Measurements from ENCODE around the gene ZNF318.
A peak's percentile ranks its signal among the peaks of the same experiment; 100 is the strongest.
"Not testable (repeated sequence)": the region's sequence is repeated elsewhere in the genome, so short reads cannot be mapped to it uniquely, and the experiment has no call there.

Gene ZNF318

GRCh38 chr6:43373252-43373875 lies 3.9 kb upstream of the ZNF318 start:
- Histone ChIP-seq H3K4me1 (ENCODE audit: control insufficient read depth in 1 of 2, insufficient read depth in 2 of 2, low read length in 2 of 2) (peaks cover 6 to 7% of the 10 kb centered on the region in 2 experiments), H4K12ac (ENCODE audit: low read depth, low read length) (no peak overlapping the region), H3K79me1 (ENCODE audit: low read length) (peaks cover 11% of the 10 kb centered on the region), H3K9me3 (ENCODE audit: insufficient read depth, low read depth, low read length) (no peaks in the 10 kb centered on the region), H4K8ac (ENCODE audit: low read depth, low read length) (no peak overlapping the region), H3K23ac (ENCODE audit: low read length) (no peak overlapping the region), H3K4me2 (ENCODE audit: low read length) (no peak overlapping the region), H3K18ac (ENCODE audit: low read length) (no peak overlapping the region), H2AK5ac (ENCODE audit: low read length) (no peak overlapping the region), H3K36me3 (ENCODE audit: control insufficient read depth in 1 of 2, insufficient read depth in 2 of 2, low read length in 2 of 2) (no peaks in the 10 kb centered on the region), H2BK12ac (ENCODE audit: low read length) (no peak overlapping the region), H2AFZ (ENCODE audit: insufficient read depth, low read length, poor library complexity) (no peak overlapping the region), H4K91ac (ENCODE audit: low read depth, low read length) (no peak overlapping the region), H3K9ac (ENCODE audit: low read length) (no peak overlapping the region), H3K27ac (ENCODE audit: low read depth, low read length) (no peak overlapping the region), H3K27me3 (ENCODE audit: insufficient read depth, low read length) (no peaks in the 10 kb centered on the region), H3K4ac (ENCODE audit: low read depth, low read length) (no peak overlapping the region), H2BK5ac (ENCODE audit: low read depth, low read length, poor library complexity) (no peak overlapping the region), H2BK120ac (ENCODE audit: insufficient read depth, low read length, poor library complexity) (no peak overlapping the region), H3K14ac (ENCODE audit: low read length) (no peak overlapping the region), H3K79me2 (ENCODE audit: control insufficient read depth, insufficient read depth, low read length, poor library complexity) (peaks cover 8% of the 10 kb centered on the region), H3K4me3 (ENCODE audit: low read depth, low read length) (no peak overlapping the region)
- DNase-seq: no peak
- no CpG with 5 or more reads among the region's 5 CpGs for WGBS (ENCODE audit: extremely low coverage, insufficient coverage, insufficient read length)

GRCh38 chr6:43370003-43370580 lies 645 bp upstream of the ZNF318 start:
- no CpG with 5 or more reads among the region's 16 CpGs for whole genome bisulfite sequencing (ENCODE audit: extremely low coverage, insufficient coverage, insufficient read length)
- Histone ChIP-seq H4K12ac (ENCODE audit: low read depth, low read length) (peak overlapping the region; percentile 77), H3K4me2 (ENCODE audit: low read length) (peak overlapping the region; percentile 63), H3K79me1 (ENCODE audit: low read length) (peaks cover 11% of the 10 kb centered on the region), H3K4me1 (ENCODE audit: control insufficient read depth in 1 of 2, insufficient read depth in 2 of 2, low read length in 2 of 2) (peaks cover 10 to 11% of the 10 kb centered on the region in 2 experiments), H2BK120ac (ENCODE audit: insufficient read depth, low read length, poor library complexity) (peak overlapping the region; percentile 63), H4K91ac (ENCODE audit: low read depth, low read length) (peak overlapping the region; percentile 81), H3K18ac (ENCODE audit: low read length) (peak overlapping the region; percentile 75), H3K79me2 (ENCODE audit: control insufficient read depth, insufficient read depth, low read length, poor library complexity) (peaks cover 10% of the 10 kb centered on the region), H2AFZ (ENCODE audit: insufficient read depth, low read length, poor library complexity) (peak overlapping the region; percentile 67), H2AK5ac (ENCODE audit: low read length) (peak overlapping the region; percentile 84), H4K8ac (ENCODE audit: low read depth, low read length) (peak overlapping the region; percentile 98), H2BK5ac (ENCODE audit: low read depth, low read length, poor library complexity) (peak overlapping the region; percentile 64), H3K4ac (ENCODE audit: low read depth, low read length) (peak overlapping the region; percentile 31), H2BK12ac (ENCODE audit: low read length) (peak overlapping the region; percentile 72), H3K14ac (ENCODE audit: low read length) (peak overlapping the region; percentile 56)
- peak; percentile 76 to 86 for DNase-seq
- not testable (repeated sequence) for H3K9me3 ChIP-seq (ENCODE audit: insufficient read depth, low read depth, low read length); H3K27ac ChIP-seq (ENCODE audit: low read depth, low read length); H3K9ac ChIP-seq (ENCODE audit: low read length); H3K23ac ChIP-seq (ENCODE audit: low read length); H3K4me3 ChIP-seq (ENCODE audit: low read depth, low read length); H3K27me3 ChIP-seq (ENCODE audit: insufficient read depth, low read length); H3K36me3 ChIP-seq (ENCODE audit: control insufficient read depth in 1 of 2, insufficient read depth in 2 of 2, low read length in 2 of 2)

- Histone ChIP-seq H3K4ac (ENCODE audit: low read depth, low read length) (peak overlapping the region; percentile 93), H3K4me3 (ENCODE audit: low read depth, low read length) (peak overlapping the region; percentile 92), H2BK5ac (ENCODE audit: low read depth, low read length, poor library complexity) (peak overlapping the region; percentile 90), H4K91ac (ENCODE audit: low read depth, low read length) (peak overlapping the region; percentile 94), H3K27me3 (ENCODE audit: insufficient read depth, low read length) (no peaks in the 10 kb centered on the region), H3K23ac (ENCODE audit: low read length) (no peak overlapping the region), H2BK120ac (ENCODE audit: insufficient read depth, low read length, poor library complexity) (peak overlapping the region; percentile 95), H3K18ac (ENCODE audit: low read length) (peak overlapping the region; percentile 94), H3K79me2 (ENCODE audit: control insufficient read depth, insufficient read depth, low read length, poor library complexity) (peaks cover 10% of the 10 kb centered on the region), H2BK12ac (ENCODE audit: low read length) (peak overlapping the region; percentile 17), H4K8ac (ENCODE audit: low read depth, low read length) (peak overlapping the region; percentile 86), H4K12ac (ENCODE audit: low read depth, low read length) (peak overlapping the region; percentile 88), H3K79me1 (ENCODE audit: low read length) (peaks cover 11% of the 10 kb centered on the region), H3K4me2 (ENCODE audit: low read length) (peak overlapping the region; percentile 91), H3K27ac (ENCODE audit: low read depth, low read length) (peak overlapping the region; percentile 95), H2AFZ (ENCODE audit: insufficient read depth, low read length, poor library complexity) (peak overlapping the region; percentile 92), H3K36me3 (ENCODE audit: control insufficient read depth in 1 of 2, insufficient read depth in 2 of 2, low read length in 2 of 2) (peaks cover 13 to 15% of the 10 kb centered on the region in 2 experiments), H3K9me3 (ENCODE audit: insufficient read depth, low read depth, low read length) (no peaks in the 10 kb centered on the region), H3K14ac (ENCODE audit: low read length) (peak overlapping the region; percentile 98), H3K4me1 (ENCODE audit: control insufficient read depth in 1 of 2, insufficient read depth in 2 of 2, low read length in 2 of 2) (peaks cover 10 to 11% of the 10 kb centered on the region in 2 experiments), H3K9ac (ENCODE audit: low read length) (peak overlapping the region; percentile 93), H2AK5ac (ENCODE audit: low read length) (peak overlapping the region; percentile 47)
- no CpG with 5 or more reads among the region's 71 CpGs for WGBS (ENCODE audit: extremely low coverage, insufficient coverage, insufficient read length)
- DNase-seq: peak; percentile 46 to 68
These were observed 937 bp downstream of the ZNF318 start for GRCh38 chr6:43368259-43369160.

GRCh38 chr6:43367245-43367984 lies 2.0 kb downstream of the ZNF318 start:
- Histone ChIP-seq H3K14ac (ENCODE audit: low read length) (no peak overlapping the region), H4K91ac (ENCODE audit: low read depth, low read length) (no peak overlapping the region), H3K27ac (ENCODE audit: low read depth, low read length) (no peak overlapping the region), H2BK5ac (ENCODE audit: low read depth, low read length, poor library complexity) (no peak overlapping the region), H2BK120ac (ENCODE audit: insufficient read depth, low read length, poor library complexity) (no peak overlapping the region), H3K36me3 (ENCODE audit: control insufficient read depth in 1 of 2, insufficient read depth in 2 of 2, low read length in 2 of 2) (peaks cover 17 to 20% of the 10 kb centered on the region in 2 experiments), H2BK12ac (ENCODE audit: low read length) (no peak overlapping the region), H3K27me3 (ENCODE audit: insufficient read depth, low read length) (no peaks in the 10 kb centered on the region), H3K9me3 (ENCODE audit: insufficient read depth, low read depth, low read length) (no peaks in the 10 kb centered on the region), H3K4ac (ENCODE audit: low read depth, low read length) (peak overlapping the region; percentile 24), H3K9ac (ENCODE audit: low read length) (no peak overlapping the region), H3K18ac (ENCODE audit: low read length) (no peak overlapping the region), H3K4me3 (ENCODE audit: low read depth, low read length) (no peak overlapping the region), H3K79me2 (ENCODE audit: control insufficient read depth, insufficient read depth, low read length, poor library complexity) (peaks cover 10% of the 10 kb centered on the region), H3K4me2 (ENCODE audit: low read length) (no peak overlapping the region), H2AFZ (ENCODE audit: insufficient read depth, low read length, poor library complexity) (no peak overlapping the region), H3K4me1 (ENCODE audit: control insufficient read depth in 1 of 2, insufficient read depth in 2 of 2, low read length in 2 of 2) (peaks cover 10 to 11% of the 10 kb centered on the region in 2 experiments), H4K8ac (ENCODE audit: low read depth, low read length) (no peak overlapping the region), H3K23ac (ENCODE audit: low read length) (no peak overlapping the region), H4K12ac (ENCODE audit: low read depth, low read length) (no peak overlapping the region), H2AK5ac (ENCODE audit: low read length) (no peak overlapping the region), H3K79me1 (ENCODE audit: low read length) (peaks cover 11% of the 10 kb centered on the region)
- no peak for DNase-seq
- WGBS (ENCODE audit: extremely low coverage, insufficient coverage, insufficient read length): no CpG with 5 or more reads among the region's 9 CpGs
